GM18526 (cell line): ENCODE data around the gene LRRC9.

ENCODE experiments used
- POLR2A ChIP-seq: IDR thresholded peaks from 3 replicates; pipeline ENCODE4 v1.6.1; 2011; ENCODE audit not compliant: insufficient read length; ENCODE audit errors: extremely low read depth

The LRRC9 gene

DNA sequence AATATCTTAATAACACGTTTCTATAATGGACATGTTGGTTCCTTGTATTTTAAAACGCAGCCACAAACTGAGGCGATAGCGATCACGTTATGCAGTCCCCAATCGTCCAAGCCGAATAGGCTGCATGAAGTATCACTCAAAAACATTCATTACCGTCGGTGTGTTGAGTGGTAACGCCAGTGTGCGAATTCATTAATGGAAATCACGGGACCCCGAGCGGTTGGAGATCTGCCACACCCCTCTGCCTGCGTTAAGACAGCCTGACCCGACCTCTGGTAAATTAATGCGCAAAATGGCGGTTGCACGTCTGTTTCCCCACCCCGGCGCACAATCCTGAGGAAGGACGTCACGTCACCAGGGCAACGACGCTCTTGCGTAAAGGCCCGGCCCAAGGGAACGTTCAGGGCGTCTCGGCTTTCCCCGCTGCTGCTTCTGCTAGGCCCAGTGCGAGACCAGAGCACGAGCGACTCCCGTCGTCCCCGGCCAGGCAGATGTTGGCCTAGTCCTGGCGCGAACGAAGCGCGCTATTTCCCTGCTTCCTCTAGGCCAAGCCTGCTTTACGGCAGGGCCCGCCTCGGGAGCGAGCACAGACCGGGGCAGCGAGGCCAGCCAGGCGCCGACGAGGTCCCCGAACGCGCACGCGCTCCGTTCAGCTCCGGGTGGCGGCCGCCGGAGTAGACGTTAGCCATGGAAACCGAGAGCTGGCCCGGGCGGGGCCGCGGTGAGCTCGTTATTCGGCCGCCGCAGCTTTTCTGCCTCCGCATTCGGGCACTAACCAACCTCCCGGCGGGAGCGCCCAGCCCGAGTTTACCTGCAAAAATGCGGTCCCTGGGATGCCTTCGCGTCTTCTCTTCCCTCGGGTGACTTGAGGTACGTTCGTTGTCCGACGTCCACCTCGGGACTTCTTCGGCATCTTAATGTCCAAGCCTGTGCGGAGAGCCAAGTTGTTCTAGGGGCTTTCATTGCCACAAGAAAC lies 171.9 kb downstream of the LRRC9 start, which contains the start of gene PCNX4:
Gene PCNX4 (plus strand): TSS at position 374 of the 976 bp plus-strand sequence. CDS start 15,716 bp downstream, outside the sequence.
- TF ChIP-seq POLR2A, result peak; percentile 95

DNA sequence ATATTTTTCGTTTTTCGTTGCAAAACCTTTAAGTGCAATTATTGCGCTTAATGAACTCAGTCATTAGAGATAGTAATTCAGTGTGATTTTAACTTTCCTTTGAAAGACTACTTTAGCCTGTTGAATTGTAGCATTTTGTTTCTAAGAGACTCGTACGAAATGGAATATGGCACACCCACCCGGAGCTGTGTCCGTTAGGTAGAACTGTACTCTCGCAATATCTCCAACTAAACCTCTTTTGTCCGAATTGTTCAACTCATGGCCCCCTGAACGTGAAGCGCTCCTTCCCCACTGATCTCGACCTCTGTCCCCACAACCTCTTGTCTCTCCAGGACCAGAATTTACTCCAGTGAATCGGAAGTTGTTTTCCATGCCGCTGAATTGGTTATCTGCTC lies 172.6 kb downstream of the LRRC9 start:
- no peak for TF ChIP-seq POLR2A

DNA sequence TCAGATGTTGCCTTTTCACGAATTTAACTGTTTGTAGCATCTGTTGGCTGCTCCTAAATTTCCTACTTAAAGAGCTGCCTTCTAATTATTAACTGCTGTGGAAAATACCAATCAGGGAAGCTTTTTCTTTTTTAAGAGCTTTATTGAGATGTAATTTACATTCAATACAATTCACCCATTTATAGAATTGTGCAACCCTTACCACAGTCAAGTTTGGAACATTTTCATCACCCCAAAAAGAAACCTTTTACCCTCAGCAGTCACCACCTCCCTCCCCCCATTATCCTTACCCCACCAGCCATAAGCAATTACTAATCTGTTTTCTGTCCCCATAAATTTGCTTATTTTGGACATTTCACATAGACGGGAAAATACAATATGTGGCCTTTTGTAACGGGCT lies 173.1 kb downstream of the LRRC9 start:
- TF ChIP-seq POLR2A, result no peak

DNA sequence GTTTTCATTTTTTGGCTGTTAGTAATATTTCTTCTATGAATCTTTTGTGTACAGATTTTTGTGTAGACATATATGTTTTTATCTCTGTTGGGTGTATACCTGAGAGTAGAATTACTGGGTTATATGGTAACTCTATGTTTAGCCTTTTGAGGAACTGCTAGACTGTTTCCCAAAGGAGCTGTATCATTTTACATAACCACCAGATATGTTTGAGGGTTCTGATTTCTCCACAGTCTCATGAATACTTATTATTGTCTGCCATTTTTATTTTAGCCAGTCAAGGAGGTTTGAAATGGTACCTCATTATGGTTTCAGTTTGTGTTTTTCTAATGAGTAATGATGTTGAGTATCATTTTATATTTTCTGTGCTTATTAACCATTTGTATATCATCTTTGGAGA lies 173.7 kb downstream of the LRRC9 start:
- TF ChIP-seq POLR2A, result no peak

DNA sequence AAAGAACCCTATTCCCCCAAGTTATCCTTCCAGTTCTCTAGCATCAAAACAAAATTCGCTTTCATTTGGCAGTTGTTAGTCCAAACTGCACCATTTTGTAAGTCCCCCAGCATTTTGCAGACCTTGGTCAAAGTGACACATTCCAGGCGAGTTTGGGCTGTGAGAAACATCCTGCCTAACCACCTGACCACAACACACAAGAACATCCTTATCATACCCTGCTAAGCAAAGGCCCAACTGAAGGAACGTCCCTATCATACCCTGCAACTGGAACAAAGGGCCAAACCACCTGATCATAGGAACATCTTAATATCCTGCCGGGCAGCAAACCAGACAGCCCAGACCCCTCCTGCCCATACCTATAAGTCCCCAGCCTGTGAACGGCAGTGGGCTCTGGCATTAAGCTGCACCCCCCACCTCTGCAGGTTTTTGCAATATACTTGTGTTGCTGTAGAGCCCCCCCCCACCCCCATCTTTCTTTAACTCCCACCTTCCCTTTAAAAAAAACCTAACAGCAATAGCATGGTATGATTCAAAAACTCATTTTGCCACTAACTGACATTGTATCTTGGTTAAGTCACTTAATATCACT lies 174.5 kb downstream of the LRRC9 start:
- TF ChIP-seq POLR2A, result no peak

DNA sequence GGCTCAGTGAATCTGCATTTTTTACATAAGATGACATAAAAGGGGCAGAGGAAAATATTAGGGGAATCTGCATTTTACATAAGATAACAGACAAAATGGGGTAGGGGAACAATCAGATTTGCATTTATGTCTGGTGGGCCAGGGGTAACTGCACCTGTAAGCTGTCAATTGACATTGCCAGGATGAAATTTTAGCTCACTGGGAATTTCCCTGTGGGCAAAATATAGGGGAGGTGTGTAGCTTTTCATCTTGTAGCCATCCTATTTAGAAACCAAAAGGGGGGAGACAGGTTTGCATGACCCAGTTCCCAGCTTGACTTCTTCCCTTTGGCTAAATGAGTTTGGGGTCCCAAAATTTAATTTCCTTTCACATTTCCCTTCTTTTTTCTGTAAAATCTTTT lies 175.3 kb downstream of the LRRC9 start:
- no peak for TF ChIP-seq POLR2A

DNA sequence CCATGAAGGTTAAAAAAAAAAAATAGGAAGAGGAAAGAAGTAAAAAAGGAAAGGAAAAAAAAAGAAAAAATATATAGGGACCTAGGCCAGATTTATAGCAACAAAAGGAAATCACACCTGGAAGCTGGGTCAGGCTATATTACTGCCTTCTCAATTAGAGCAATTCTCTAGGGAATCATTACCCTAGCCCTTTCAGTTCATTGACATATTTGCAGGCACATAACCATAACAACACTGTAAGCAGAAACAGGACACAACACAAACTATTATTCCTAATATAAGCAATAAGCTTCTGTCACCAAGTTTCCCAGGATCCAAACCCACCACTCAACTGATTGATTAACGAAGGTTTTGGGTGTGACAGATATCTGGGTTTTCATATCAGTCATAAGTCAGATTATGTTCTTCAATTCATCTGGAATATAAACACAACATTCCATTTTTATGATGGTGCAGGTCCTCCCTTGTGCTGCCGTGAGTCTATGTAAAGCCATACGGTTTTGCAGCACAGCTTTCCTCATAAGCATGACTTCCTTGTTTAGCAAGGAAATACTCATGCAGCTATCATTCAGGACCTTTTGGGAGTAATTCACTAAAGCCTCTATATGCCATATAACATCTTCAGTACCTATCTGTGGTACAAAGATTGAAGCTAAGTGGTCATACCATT lies 176.0 kb downstream of the LRRC9 start:
- TF ChIP-seq POLR2A, result no peak

DNA sequence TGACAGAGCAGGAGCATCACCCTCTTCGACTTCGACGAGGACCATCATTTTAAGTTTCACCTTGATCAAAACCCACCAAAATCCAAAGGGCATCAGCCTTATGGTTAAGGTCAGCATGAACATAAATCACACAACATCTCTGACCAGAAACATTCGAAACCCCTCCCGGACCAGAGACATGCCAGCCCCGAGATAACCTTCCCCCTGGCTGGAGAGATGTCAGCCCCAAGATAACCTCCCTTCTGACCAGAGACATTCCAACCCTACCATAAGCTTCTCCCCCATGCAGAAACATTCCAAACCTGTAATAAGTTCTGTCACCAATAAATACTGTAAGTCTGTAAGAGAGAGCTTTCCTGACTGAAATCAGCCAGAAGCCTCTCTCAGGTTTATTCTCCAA lies 178.0 kb downstream of the LRRC9 start:
- no peak for TF ChIP-seq POLR2A

DNA sequence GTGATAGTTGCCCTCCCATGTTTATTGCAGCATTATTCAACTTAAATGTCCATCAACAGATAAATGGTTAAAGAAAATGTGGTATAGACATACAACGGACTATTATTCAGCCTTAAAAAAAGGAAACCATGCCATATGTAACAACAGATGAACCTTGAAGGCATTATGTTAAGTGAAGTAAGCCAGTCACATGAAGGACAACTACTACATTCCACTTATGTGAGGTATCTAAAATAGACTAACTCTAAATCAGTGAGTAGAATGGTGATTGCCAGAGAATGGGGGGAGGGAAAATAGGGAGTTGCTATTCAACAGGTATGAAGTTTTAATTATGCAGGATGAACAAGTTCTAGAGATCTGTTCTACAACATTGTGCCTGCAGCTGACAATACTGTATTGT lies 181.8 kb downstream of the LRRC9 start:
- TF ChIP-seq POLR2A, result no peak

DNA sequence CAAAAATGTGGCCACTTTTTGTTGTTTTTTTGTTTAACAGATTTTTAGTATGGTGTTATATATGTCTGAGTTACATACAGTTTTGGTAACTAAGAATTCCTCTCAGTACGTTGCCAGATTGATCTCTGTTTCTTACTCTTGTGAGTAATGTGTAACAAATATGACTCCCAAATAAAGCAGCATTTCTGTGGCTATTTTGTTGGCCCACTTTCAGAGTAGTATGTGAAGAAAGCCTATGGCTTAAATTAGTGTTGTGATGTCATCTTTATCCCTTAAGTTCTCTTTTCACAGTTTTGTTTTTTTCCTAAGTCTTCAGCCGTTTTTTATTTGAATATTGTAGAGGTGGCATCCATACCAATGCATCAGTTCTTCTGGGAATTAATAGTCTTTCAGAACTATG lies 182.4 kb downstream of the LRRC9 start:
- TF ChIP-seq POLR2A, result no peak

DNA sequence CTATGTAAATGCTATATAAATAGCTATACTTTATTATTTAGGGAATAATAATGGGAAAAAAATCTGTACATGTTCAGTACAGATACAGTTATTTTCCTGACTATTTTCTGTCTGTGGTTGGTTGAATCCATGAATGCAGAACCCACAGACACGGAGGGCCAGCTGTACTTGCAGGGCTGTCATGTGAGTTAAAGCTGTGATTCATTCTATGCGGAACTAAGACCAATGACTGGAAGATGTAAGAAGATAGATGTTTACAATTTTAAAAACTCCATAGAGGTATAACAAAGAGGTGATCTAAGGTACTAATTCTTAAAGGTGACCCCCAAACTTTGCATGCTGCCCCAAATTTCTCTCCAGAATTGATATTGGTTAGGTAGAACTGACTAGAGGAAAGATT lies 186.4 kb downstream of the LRRC9 start:
- TF ChIP-seq POLR2A, result no peak

DNA sequence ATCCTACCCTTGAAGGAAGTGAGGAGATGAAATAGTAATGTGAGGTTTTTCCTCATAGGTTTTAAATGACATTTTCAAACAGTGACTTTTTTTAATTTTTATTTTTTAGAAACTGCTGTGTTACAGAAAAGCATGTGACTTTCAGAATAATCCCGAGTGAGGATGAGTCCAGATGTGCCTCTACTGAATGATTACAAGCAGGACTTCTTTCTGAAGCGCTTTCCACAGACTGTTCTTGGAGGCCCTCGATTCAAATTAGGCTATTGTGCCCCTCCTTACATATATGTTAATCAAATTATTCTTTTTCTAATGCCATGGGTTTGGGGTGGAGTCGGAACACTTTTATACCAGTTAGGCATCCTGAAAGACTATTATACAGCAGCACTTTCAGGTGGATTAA lies 187.5 kb downstream of the LRRC9 start:
- TF ChIP-seq POLR2A, result no peak

DNA sequence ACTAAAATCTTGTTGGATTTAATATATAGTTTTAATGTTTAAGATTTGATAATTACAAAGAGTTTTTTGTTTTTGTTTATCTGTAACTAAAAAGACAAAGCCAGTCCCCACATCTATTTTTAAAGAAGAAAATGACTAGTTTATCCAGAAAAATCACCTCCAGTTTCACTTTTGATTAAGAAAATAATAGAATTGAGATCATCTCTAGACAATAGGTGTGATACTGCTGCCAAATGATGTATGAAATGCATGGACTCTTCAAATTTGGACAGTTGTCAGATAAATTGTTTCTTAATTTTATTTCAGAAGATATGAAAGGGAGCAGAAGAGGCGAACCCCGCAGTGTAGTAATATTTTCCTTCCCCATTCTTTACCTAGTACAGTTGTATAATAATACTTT lies 191.8 kb downstream of the LRRC9 start:
- no peak for TF ChIP-seq POLR2A
